Measurements from ENCODE around the gene ABCF3. TPM values are rescaled to one million over a fixed set of nuclear protein-coding genes. Genes with fewer than 3 reads are reported as not detected.
A peak's percentile ranks its signal among the peaks of the same experiment; 100 is the strongest.

The ABCF3 gene
- total and polyA plus RNA-seq, 5 experiments from 2014 or later, result 35.2 to 128 (median 56.3) TPM

GRCh38 chr3:184228376-184229137 is 42.6 kb downstream of the ABCF3 start:
- ATAC-seq (no peak), DNase-seq (no peak)
- Mint-ChIP-seq H3K4me1 (peaks cover 8 to 15% (median 11%) of the 10 kb centered on the region in 4 donors), H3K4me3 (peak overlapping the region; percentile 59 to 92 (median 74)), H3K9me3 (no peaks in the 10 kb centered on the region), H3K27ac (peak overlapping the region in 1 of 10 donors; percentile 72), H3K27me3 (peaks cover 31 to 72% (median 45%) of the 10 kb centered on the region in 5 donors), H3K36me3 (peaks cover 0 to 2% (median 0%) of the 10 kb centered on the region in 3 donors)
- POLR2A ChIA-PET, result interaction anchor here (1.0 kb wide), 1 partner anchor 593 kb away, joined by 4 read pairs; the partner anchor contains the start of gene KLHL24

- Mint-ChIP-seq H3K4me3 (peak within 1 kb of the TSS; percentile 59 to 92 (median 74)), H3K27me3 (peaks cover 28 to 74% (median 42%) of the 10 kb centered on the region in 5 donors), H3K36me3 (peaks cover 0 to 2% (median 0%) of the 10 kb centered on the region in 3 donors), H3K4me1 (peaks cover 8 to 15% (median 11%) of the 10 kb centered on the region in 4 donors), H3K9me3 (no peaks in the 10 kb centered on the region), H3K27ac (peak within 1 kb of the TSS in 1 of 10 donors; percentile 72)
- DNase-seq (peak; percentile 63 to 86 (median 75)), ATAC-seq (peak; percentile 96)
- POLR2A ChIA-PET, result interaction anchor here (0.8 to 1.4 kb wide), 4 partner anchors 10 to 594 kb away, joined by 3 to 4 read pairs (median 4); partner anchors contain the start of genes EEF1AKMT4, KLHL24 and PARL
Measured at GRCh38 chr3:184229394-184230080, 43.5 kb downstream of the ABCF3 start, which contains the start of gene VWA5B2. VWA5B2 (plus strand) TSS chr3:184229585; CDS start chr3:184230529, 944 bp downstream.

GRCh38 chr3:184230081-184230602 is 44.1 kb downstream of the ABCF3 start:
- POLR2A ChIA-PET, result interaction anchor here (0.8 to 1.4 kb wide), 3 partner anchors 9 to 346 kb away, joined by 3 to 4 read pairs (median 3); partner anchors contain the start of genes EEF1AKMT4 and PARL
- no peak for DNase-seq
- Mint-ChIP-seq H3K9me3 (no peaks in the 10 kb centered on the region), H3K4me3 (peak overlapping the region in 4 of 10 donors; percentile 51 to 70 (median 64)), H3K4me1 (peaks cover 8 to 15% (median 11%) of the 10 kb centered on the region in 4 donors), H3K27me3 (peaks cover 28 to 69% (median 41%) of the 10 kb centered on the region in 5 donors), H3K27ac (no peak overlapping the region), H3K36me3 (peaks cover 0 to 2% (median 0%) of the 10 kb centered on the region in 3 donors)
- no peak for ATAC-seq

- Mint-ChIP-seq H3K4me1 (peaks cover 8 to 15% (median 11%) of the 10 kb centered on the region in 4 donors), H3K9me3 (no peaks in the 10 kb centered on the region), H3K4me3 (peak overlapping the region; percentile 60 to 93 (median 84)), H3K27me3 (peaks cover 28 to 62% (median 37%) of the 10 kb centered on the region in 5 donors), H3K27ac (peak overlapping the region in 2 of 10 donors; percentile 57 to 78), H3K36me3 (peaks cover 0 to 2% (median 0%) of the 10 kb centered on the region in 3 donors)
- ATAC-seq (no peak), DNase-seq (no peak)
- POLR2A ChIA-PET, result interaction anchor here (1.4 kb wide), 1 partner anchor 8 kb away, joined by 4 read pairs; no protein-coding TSS in a partner anchor
Measured at GRCh38 chr3:184230603-184231528, 44.9 kb downstream of the ABCF3 start.

- POLR2A ChIA-PET, result no interaction called here
- peaks cover 24 to 54% (median 37%) of the 10 kb centered on the region in 5 donors for H3K27me3 Mint-ChIP-seq
- H3K4me3 Mint-ChIP-seq, result peak overlapping the region in 9 of 10 donors; percentile 60 to 93 (median 85)
- H3K27ac Mint-ChIP-seq, result peak overlapping the region in 1 of 10 donors; percentile 57
- peaks cover 8 to 15% (median 11%) of the 10 kb centered on the region in 4 donors for H3K4me1 Mint-ChIP-seq
- ATAC-seq (no peak), DNase-seq (no peak)
- peaks cover 0 to 2% (median 0%) of the 10 kb centered on the region in 3 donors for H3K36me3 Mint-ChIP-seq
- H3K9me3 Mint-ChIP-seq, result no peaks in the 10 kb centered on the region
Measured at GRCh38 chr3:184231671-184232070, 45.7 kb downstream of the ABCF3 start.

DNA sequence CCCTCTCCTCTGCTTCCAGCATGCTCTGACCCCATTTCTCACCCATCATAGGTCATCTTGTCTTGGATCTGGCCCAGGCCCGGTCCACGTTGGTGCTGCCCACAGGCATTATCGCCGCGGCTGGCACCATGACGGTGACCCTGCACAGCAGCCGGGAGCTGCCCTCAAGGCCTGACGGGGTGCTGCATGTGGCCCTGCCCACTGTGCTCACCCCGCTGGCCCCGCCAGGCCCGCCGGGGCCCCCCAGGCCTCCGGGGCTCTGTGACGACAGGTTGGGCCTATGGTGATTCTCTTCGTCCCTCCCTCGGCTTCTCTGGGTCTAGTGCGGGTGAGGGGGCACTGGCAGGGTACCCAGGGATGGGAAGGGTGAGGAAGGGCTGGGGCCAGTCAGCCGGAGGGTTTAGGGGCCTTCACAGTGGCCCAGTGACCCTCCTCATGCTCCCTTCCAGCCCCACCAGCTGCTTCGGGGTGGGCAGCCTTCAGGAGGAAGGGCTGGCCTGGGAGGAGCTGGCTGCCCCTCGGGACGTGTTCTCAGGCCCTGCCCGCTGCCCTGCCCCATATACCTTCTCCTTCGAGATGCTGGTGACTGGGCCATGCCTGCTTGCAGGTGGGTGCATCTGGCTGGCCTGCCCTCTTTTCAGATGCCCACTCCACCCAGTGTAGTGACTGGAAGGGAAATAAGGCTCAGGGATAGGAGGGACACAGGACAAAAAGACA is 47.3 kb downstream of the ABCF3 start:
- DNase-seq (no peak), ATAC-seq (no peak)
- H3K4me1 Mint-ChIP-seq, result peaks cover 8 to 15% (median 10%) of the 10 kb centered on the region in 4 donors
- H3K36me3 Mint-ChIP-seq, result peaks cover 0 to 2% (median 0%) of the 10 kb centered on the region in 3 donors
- H3K27me3 Mint-ChIP-seq, result peaks cover 19 to 46% (median 27%) of the 10 kb centered on the region in 5 donors
- no peak overlapping the region for H3K27ac Mint-ChIP-seq
- POLR2A ChIA-PET, result no interaction called here
- H3K4me3 Mint-ChIP-seq, result no peak overlapping the region
- H3K9me3 Mint-ChIP-seq, result no peaks in the 10 kb centered on the region

DNA sequence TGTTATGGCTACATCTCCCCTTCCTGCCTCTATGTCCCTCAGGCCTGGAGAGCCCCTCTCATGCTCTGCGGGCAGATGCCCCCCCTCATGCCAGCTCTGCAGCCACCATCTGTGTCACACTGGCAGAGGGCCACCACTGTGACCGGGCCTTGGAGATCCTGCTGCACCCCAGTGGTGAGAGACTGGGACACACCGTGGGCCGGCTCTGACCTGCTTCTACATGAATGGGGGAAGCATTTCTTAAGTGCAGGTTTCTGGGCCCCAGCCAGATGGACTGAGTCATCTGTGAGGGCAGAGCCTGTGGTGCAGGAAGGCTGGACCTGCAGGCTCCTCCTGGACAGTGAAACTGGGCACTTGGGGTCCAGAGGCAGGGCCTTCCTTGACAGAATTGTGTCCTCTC is 48.2 kb downstream of the ABCF3 start:
- POLR2A ChIA-PET, result no interaction called here
- ATAC-seq, result no peak
- H3K36me3 Mint-ChIP-seq, result peaks cover 0 to 2% (median 0%) of the 10 kb centered on the region in 3 donors
- DNase-seq, result no peak
- no peak overlapping the region for H3K27ac Mint-ChIP-seq
- H3K9me3 Mint-ChIP-seq, result no peaks in the 10 kb centered on the region
- no peak overlapping the region for H3K4me3 Mint-ChIP-seq
- peaks cover 6 to 10% (median 8%) of the 10 kb centered on the region in 4 donors for H3K4me1 Mint-ChIP-seq
- H3K27me3 Mint-ChIP-seq, result peaks cover 19 to 38% (median 22%) of the 10 kb centered on the region in 5 donors

- H3K4me3 Mint-ChIP-seq, result no peak overlapping the region
- no peak overlapping the region for H3K27ac Mint-ChIP-seq
- H3K27me3 Mint-ChIP-seq, result peaks cover 19 to 38% (median 22%) of the 10 kb centered on the region in 5 donors
- ATAC-seq, result no peak
- POLR2A ChIA-PET, result interaction anchor here (0.9 kb wide), 1 partner anchor 12 kb away, joined by 5 read pairs; no protein-coding TSS in a partner anchor
- peaks cover 0 to 2% (median 0%) of the 10 kb centered on the region in 3 donors for H3K36me3 Mint-ChIP-seq
- no peak for DNase-seq
- peaks cover 6 to 10% (median 8%) of the 10 kb centered on the region in 4 donors for H3K4me1 Mint-ChIP-seq
- no peaks in the 10 kb centered on the region for H3K9me3 Mint-ChIP-seq
Measured at GRCh38 chr3:184234671-184235380, 48.8 kb downstream of the ABCF3 start.

- POLR2A ChIA-PET, result interaction anchor here (0.9 to 1.7 kb wide), 2 partner anchors 11 kb away, joined by 3 to 5 read pairs; no protein-coding TSS in a partner anchor
Measured at GRCh38 chr3:184235381-184236032, 49.5 kb downstream of the ABCF3 start.

DNA sequence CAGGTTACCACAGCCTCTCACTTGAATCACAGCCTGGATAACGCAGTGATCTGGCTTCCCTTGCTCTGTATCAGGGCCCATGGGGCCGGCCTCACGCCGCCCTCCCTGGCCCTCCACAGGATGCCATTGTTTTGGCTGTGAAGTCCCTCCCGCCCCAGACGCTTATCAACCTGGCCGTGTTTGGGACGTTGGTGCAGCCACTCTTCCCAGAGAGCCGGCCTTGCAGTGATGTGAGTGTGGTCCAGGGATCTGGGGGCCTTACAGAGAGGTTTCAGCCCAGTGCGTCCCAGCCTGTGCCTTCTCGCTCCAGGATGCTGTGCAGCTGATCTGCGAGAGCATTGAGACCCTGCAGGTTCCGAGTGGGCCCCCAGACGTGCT is 50.0 kb downstream of the ABCF3 start:
- ATAC-seq (no peak), DNase-seq (no peak)
- Mint-ChIP-seq H3K27me3 (peaks cover 17 to 35% (median 19%) of the 10 kb centered on the region in 5 donors), H3K36me3 (peaks cover 0 to under 1% (median 0%) of the 10 kb centered on the region in 3 donors), H3K9me3 (no peaks in the 10 kb centered on the region), H3K4me1 (peaks cover 4 to 7% (median 5%) of the 10 kb centered on the region in 4 donors), H3K27ac (no peak overlapping the region), H3K4me3 (no peak overlapping the region)
- POLR2A ChIA-PET, result interaction anchor here (1.7 kb wide), 1 partner anchor 11 kb away, joined by 3 read pairs; no protein-coding TSS in a partner anchor

More at GRCh38 chr3:184235381-184236032, 49.5 kb downstream of the ABCF3 start:
- peaks cover 0 to 2% (median 0%) of the 10 kb centered on the region in 3 donors for H3K36me3 Mint-ChIP-seq
- H3K9me3 Mint-ChIP-seq, result no peaks in the 10 kb centered on the region
- H3K27ac Mint-ChIP-seq, result no peak overlapping the region
- ATAC-seq (no peak), DNase-seq (no peak)
- peaks cover 19 to 38% (median 22%) of the 10 kb centered on the region in 5 donors for H3K27me3 Mint-ChIP-seq
- H3K4me1 Mint-ChIP-seq, result peaks cover 6 to 10% (median 8%) of the 10 kb centered on the region in 4 donors
- peak overlapping the region in 1 of 10 donors; percentile 29 for H3K4me3 Mint-ChIP-seq

All from naive thymus-derived CD8-positive, alpha-beta T cell (primary cell).